Spleen (tissue), 11 donors: Measurements from ENCODE around the gene TNS1. TPM values are rescaled to one million over a fixed set of nuclear protein-coding genes. Genes with fewer than 3 reads are reported as not detected.

ENCODE experiments used
- DNase-seq: peaks from one replicate; pipeline ENCODE4 v3.0.0-alpha.2; 2020
- H3K27ac ChIP-seq, 8 donors: fragments of 200-600 bp; sonication (generic) in 7 of 8; 1 replicate in 4 of 8; 2 replicates in 4 of 8; pipeline versions ENCODE4 v1.5.0 to v1.8.0; 2016 to 2021; ENCODE audit warnings: inconsistent platforms in 4 of 8, mild to moderate bottlenecking in 4 of 8, moderate library complexity in 1 of 8
- H3K27me3 ChIP-seq, 7 donors: fragments of 200-600 bp; sonication (generic) in 6 of 7; replicated peaks in 1 of 7; 1 replicate in 4 of 7; 2 replicates in 3 of 7; pipeline versions ENCODE4 v1.5.0 to v1.8.0; 2016 to 2021; ENCODE audit warnings: inconsistent platforms in 3 of 7, mild to moderate bottlenecking in 1 of 7
- H3K36me3 ChIP-seq, 6 donors: fragments of 200-600 bp; sonication (generic) in 5 of 6; 1 replicate in 4 of 6; 2 replicates in 2 of 6; pipeline versions ENCODE4 v1.5.0 to v1.8.0; 2016 to 2021; ENCODE audit warnings: inconsistent platforms in 2 of 6
- H3K4me1 ChIP-seq, 6 donors: fragments of 200-600 bp; sonication (generic) in 5 of 6; 1 replicate in 3 of 6; 2 replicates in 3 of 6; pipeline versions ENCODE4 v1.5.0 to v1.8.0; 2016 to 2021; ENCODE audit warnings: inconsistent platforms in 3 of 6
- H3K4me3 ChIP-seq, 8 donors: fragments of 200-600 bp; sonication (generic) in 7 of 8; 1 replicate in 4 of 8; 2 replicates in 4 of 8; pipeline versions ENCODE4 v1.5.0 to v1.8.0; 2016 to 2021; ENCODE audit warnings: inconsistent platforms in 4 of 8, mild to moderate bottlenecking in 4 of 8, moderate library complexity in 2 of 8
- H3K9me3 ChIP-seq, 8 donors: fragments of 200-600 bp; sonication (generic) in 7 of 8; 1 replicate in 4 of 8; 2 replicates in 4 of 8; pipeline versions ENCODE4 v1.5.0 to v1.8.0; 2016 to 2021; ENCODE audit warnings: inconsistent platforms in 4 of 8
- CTCF ChIP-seq, 11 experiments: fragments of 200-600 bp in 7 of 11; fragments of 450-650 bp in 4 of 11; sonication (generic) in 4 of 11; IDR thresholded peaks in 8 of 11; conservative IDR thresholded peaks in 3 of 11; 1 replicate in 7 of 11; 2 replicates in 4 of 11; pipeline versions ENCODE4 v1.4.0 to v1.8.0; 2016 to 2021; ENCODE audit warnings: antibody characterized with exemption in 11 of 11, inconsistent platforms in 4 of 11, mild to moderate bottlenecking in 1 of 11
- POLR2A ChIP-seq, 3 donors: fragments of 450-650 bp; IDR thresholded peaks; one replicate each; pipeline ENCODE4 v1.5.1; 2017; ENCODE audit warnings: antibody characterized with exemption in 3 of 3, mild to moderate bottlenecking in 1 of 3
- POLR2AphosphoS5 ChIP-seq, 3 donors: sonication (generic); formaldehyde crosslinking; IDR thresholded peaks; one replicate each; pipeline ENCODE4 v1.5.1; 2017; ENCODE audit warnings: antibody characterized with exemption in 3 of 3
- WGBS, 5 donors: extraction: QIAGEN DNeasy Blood & Tissue Kit in 3 of 5; methylation state at CpG; one replicate each; pipeline versions ENCODE4 v1.1.5 to v1.1.7; 2013 to 2018; 5-methylcytosine and 5-hydroxymethylcytosine counted together
- intact Hi-C: fragments of 100-400 bp; cut with DNase I; formaldehyde crosslinking; loops from one replicate; pipeline ENCODE4 v1.15.0; 2023; ENCODE audit warnings: low total_unique reads
- polyA plus RNA-seq, 3 donors: library from polyadenylated mRNA; stranded (reverse); fragments of 200-250 nt; gene quantifications; one replicate each; pipeline ENCODE4 v1.2.1, GENCODE V29; 2013
- total RNA-seq, 7 donors: library from RNA; depleted of rRNA in 3 of 7; stranded (reverse); fragments of >200 nt in 3 of 7; fragmentation: NEBNext Ultra II Directional in 4 of 7; extraction: Animal tissue kit (Norgen Biotek cat#: 25700) in 4 of 7; gene quantifications; one replicate each; pipeline versions ENCODE4 v1.1.0 to v1.2.1, GENCODE V29; 2016 to 2021
- donor health status: healthy with polysubstance abuse.
- donor health status: DM: no; HTN: no; CAD: no; lungs with moderate emphysema.
- donor health status: DM: no; HTN: no; CAD: no.
- donor health status: Bipolar disorder and iron deficiency.
- donor health status: healthy.
- donor health status: DM: no; HTN: no; CAD: no.
- donor health status: DM: yes; HTN: yes; CAD: no.

The TNS1 gene
- total and polyA plus RNA-seq, 10 donors = 6.9 to 580 (median 246) TPM

- Histone ChIP-seq H3K36me3 (no peaks in the 10 kb centered on the region), H3K27me3 (peaks cover 0 to under 1% (median 0%) of the 10 kb centered on the region in 7 donors), H3K9me3 (no peaks in the 10 kb centered on the region), H3K4me3 (no peak overlapping the region), H3K27ac (no peak overlapping the region), H3K4me1 (peaks cover 0 to 37% (median 19%) of the 10 kb centered on the region in 6 donors)
- peak; percentile 38 for DNase-seq
- no peak for TF ChIP-seq POLR2AphosphoS5 (IDR thresholded peaks at IDR 0.05)
- TF ChIP-seq CTCF (IDR thresholded peaks at IDR 0.05 in 8 of 11, conservative IDR thresholded peaks at IDR 0.05 in 3 of 11) = no peak
- no peak for TF ChIP-seq POLR2A (IDR thresholded peaks at IDR 0.05)
- intact Hi-C loops = no loop called here
- 68 to 93% (median 84%) methylated on average over 8 of the region's 8 CpGs for WGBS, 5 donors
Measured at GRCh38 chr2:217959723-217960122, 43.1 kb downstream of the TNS1 start.

- Histone ChIP-seq H3K36me3 (no peaks in the 10 kb centered on the region), H3K27ac (no peak overlapping the region), H3K4me1 (peaks cover 0 to 37% (median 19%) of the 10 kb centered on the region in 6 donors), H3K9me3 (no peaks in the 10 kb centered on the region), H3K27me3 (peaks cover 0 to 3% (median 0%) of the 10 kb centered on the region in 7 donors), H3K4me3 (no peak overlapping the region)
- no peak for TF ChIP-seq CTCF (IDR thresholded peaks at IDR 0.05 in 8 of 11, conservative IDR thresholded peaks at IDR 0.05 in 3 of 11)
- no peak for TF ChIP-seq POLR2A (IDR thresholded peaks at IDR 0.05)
- TF ChIP-seq POLR2AphosphoS5 (IDR thresholded peaks at IDR 0.05) = no peak
- WGBS, 5 donors = 96 to 98% (median 97%) methylated on average over 3 of the region's 3 CpGs
- intact Hi-C loops = no loop called here
- peak; percentile 46 for DNase-seq
Measured at GRCh38 chr2:217958884-217959225, 43.9 kb downstream of the TNS1 start.

GRCh38 chr2:217958206-217958883 lies 44.5 kb downstream of the TNS1 start:
- Histone ChIP-seq H3K9me3 (no peaks in the 10 kb centered on the region), H3K4me1 (peaks cover 0 to 40% (median 21%) of the 10 kb centered on the region in 6 donors), H3K36me3 (no peaks in the 10 kb centered on the region), H3K4me3 (no peak overlapping the region), H3K27me3 (peaks cover 0 to 3% (median 0%) of the 10 kb centered on the region in 7 donors), H3K27ac (no peak overlapping the region)
- TF ChIP-seq POLR2AphosphoS5 (IDR thresholded peaks at IDR 0.05) = no peak
- no peak for TF ChIP-seq CTCF (IDR thresholded peaks at IDR 0.05 in 8 of 11, conservative IDR thresholded peaks at IDR 0.05 in 3 of 11)
- no peak for TF ChIP-seq POLR2A (IDR thresholded peaks at IDR 0.05)
- intact Hi-C loops = no loop called here
- 77 to 93% (median 91%) methylated on average over 16 of the region's 16 CpGs for whole genome bisulfite sequencing, 5 donors
- DNase-seq = peak; percentile 73

- intact Hi-C loops = no loop called here
- TF ChIP-seq POLR2AphosphoS5 (IDR thresholded peaks at IDR 0.05) = peak; percentile 23 to 59 (median 37)
- no peak for TF ChIP-seq POLR2A (IDR thresholded peaks at IDR 0.05)
- no peak for TF ChIP-seq CTCF (IDR thresholded peaks at IDR 0.05 in 8 of 11, conservative IDR thresholded peaks at IDR 0.05 in 3 of 11)
- DNase-seq = peak; percentile 66
- Histone ChIP-seq H3K4me3 (no peak overlapping the region), H3K27ac (peak overlapping the region in 2 of 8 donors; percentile 28 to 66), H3K27me3 (peaks cover 0 to 3% (median 0%) of the 10 kb centered on the region in 7 donors), H3K4me1 (peaks cover 0 to 55% (median 22%) of the 10 kb centered on the region in 6 donors), H3K36me3 (no peaks in the 10 kb centered on the region), H3K9me3 (no peaks in the 10 kb centered on the region)
- 68 to 85% (median 79%) methylated on average over 15 to 16 of the region's 16 CpGs for WGBS, 5 donors
Measured at GRCh38 chr2:217956586-217957457, 46.0 kb downstream of the TNS1 start.
